HepG2 (cell line): ENCODE data around the gene SETD5. TPM values are rescaled to one million over a fixed set of nuclear protein-coding genes. Genes with fewer than 3 reads are reported as not detected.

Experiments used
- ARID2 ChIP-seq: sonication (generic); formaldehyde crosslinking; IDR thresholded peaks from 2 replicates; pipeline ENCODE4 v1.8.1; 2022; ENCODE audit warnings: mild to moderate bottlenecking, missing genetic modification reagents, borderline replicate concordance
- CEBPB ChIP-seq: IDR thresholded peaks from 2 replicates; pipeline ENCODE4 v1.6.1; 2011; ENCODE audit warnings: low read depth, low read length, improper control_type of control experiment, borderline replicate concordance
- CENPT ChIP-seq: sonication (generic); formaldehyde crosslinking; IDR thresholded peaks from 2 replicates; pipeline ENCODE4 v1.8.0; 2022; ENCODE audit warnings: low read depth, mild to moderate bottlenecking, moderate library complexity, missing genetic modification reagents
- CREM ChIP-seq, 2 experiments: sonication (generic) in 1 of 2; formaldehyde crosslinking in 1 of 2; IDR thresholded peaks; 2 replicates each; pipeline versions ENCODE4 v1.4.0 to v1.6.1; 2016 to 2020; ENCODE audit warnings: antibody characterized with exemption in 1 of 2, mild to moderate bottlenecking in 1 of 2, missing genetic modification reagents in 1 of 2
- FOXA1 ChIP-seq, 2 experiments: fragments of 450-650 bp in 1 of 2; sonication (generic) in 1 of 2; formaldehyde crosslinking in 1 of 2; IDR thresholded peaks; 2 replicates each; pipeline versions ENCODE4 v1.4.0 to v1.6.1; 2016 to 2020; ENCODE audit warnings: missing genetic modification reagents in 1 of 2
- FOXA3 ChIP-seq: IDR thresholded peaks from 2 replicates; pipeline ENCODE4 v1.6.1; 2016; ENCODE audit warnings: missing genetic modification reagents, missing compliant biosample characterization
- FOXK2 ChIP-seq: fragments of 450-650 bp; IDR thresholded peaks from 2 replicates; pipeline ENCODE4 v1.6.1; 2016
- MEIS1 ChIP-seq: sonication (generic); formaldehyde crosslinking; IDR thresholded peaks from 2 replicates; pipeline ENCODE4 v1.9.0; 2021; ENCODE audit warnings: mild to moderate bottlenecking, missing genetic modification reagents, moderate library complexity, borderline replicate concordance
- NFKBIZ ChIP-seq: IDR thresholded peaks from 2 replicates; pipeline ENCODE4 v1.6.1; 2018; ENCODE audit warnings: missing genetic modification reagents, missing compliant biosample characterization
- NR2F6 ChIP-seq, 2 experiments: IDR thresholded peaks; 2 replicates each; pipeline ENCODE4 v1.6.1; 2016; ENCODE audit warnings: antibody characterized with exemption in 1 of 2, mild to moderate bottlenecking in 1 of 2
- RFX5 ChIP-seq: IDR thresholded peaks from 2 replicates; pipeline ENCODE4 v1.6.1; 2011; ENCODE audit warnings: low read depth, low read length, improper control_type of control experiment
- SAP130 ChIP-seq: IDR thresholded peaks from 2 replicates; pipeline ENCODE4 v1.6.1; 2016; ENCODE audit warnings: low read depth
- TBX2 ChIP-seq: sonication (generic); formaldehyde crosslinking; IDR thresholded peaks from 2 replicates; pipeline ENCODE4 v1.5.0; 2020; ENCODE audit warnings: missing genetic modification reagents, mild to moderate bottlenecking, borderline replicate concordance
- ZBTB38 ChIP-seq: sonication (generic); formaldehyde crosslinking; IDR thresholded peaks from 2 replicates; pipeline ENCODE4 v1.5.1; 2020; ENCODE audit warnings: mild to moderate bottlenecking, missing genetic modification reagents
- ZNF251 ChIP-seq: sonication (generic); formaldehyde crosslinking; IDR thresholded peaks from 2 replicates; pipeline ENCODE4 v1.9.0; 2021; ENCODE audit warnings: mild to moderate bottlenecking, missing genetic modification reagents
- ZNF292 ChIP-seq: sonication (generic); formaldehyde crosslinking; IDR thresholded peaks from 2 replicates; pipeline ENCODE4 v1.8.1; 2022; ENCODE audit warnings: mild to moderate bottlenecking, low read depth, missing genetic modification reagents, borderline replicate concordance
- ZNF318 ChIP-seq: sonication (generic); formaldehyde crosslinking; IDR thresholded peaks from 2 replicates; pipeline ENCODE4 v1.4.0; 2020; ENCODE audit warnings: mild to moderate bottlenecking, missing genetic modification reagents
- ZNF383 ChIP-seq: sonication (generic); formaldehyde crosslinking; IDR thresholded peaks from 2 replicates; pipeline ENCODE4 v1.4.0; 2020; ENCODE audit warnings: missing genetic modification reagents, mild to moderate bottlenecking, borderline replicate concordance
- ZNF431 ChIP-seq: sonication (generic); formaldehyde crosslinking; IDR thresholded peaks from 2 replicates; pipeline ENCODE4 v1.9.0; 2022; ENCODE audit warnings: missing genetic modification reagents, low read depth, mild to moderate bottlenecking, borderline replicate concordance
- ZSCAN22 ChIP-seq: sonication (generic); formaldehyde crosslinking; IDR thresholded peaks from 2 replicates; pipeline ENCODE4 v1.4.0; 2020; ENCODE audit warnings: mild to moderate bottlenecking, missing genetic modification reagents
- polyA plus RNA-seq, 8 experiments: library from polyadenylated mRNA; depleted of rRNA in 3 of 8; stranded (reverse) in 7 of 8; unstranded in 1 of 8; fragments of >200 nt; fragmentation: Illumina TruSeq in 4 of 8; extraction: Trizol in 4 of 8; gene quantifications; 2 replicates each; pipeline versions ENCODE4 v1.2.1 to v1.2.3, GENCODE V29; 2011 to 2016; ENCODE audit warnings: low read depth in 4 of 8, missing spikeins in 1 of 8, mixed read lengths in 1 of 8; ENCODE audit not compliant: insufficient read depth in 1 of 8
- total RNA-seq, 5 experiments: library from RNA; depleted of rRNA; stranded (reverse); fragments of >200 nt; fragmentation: Illumina TruSeq; extraction: Trizol; gene quantifications; 2 replicates each; pipeline ENCODE4 v1.2.3, GENCODE V29; 2016; ENCODE audit warnings: low read depth in 1 of 5

Gene SETD5
- total and polyA plus RNA-seq, 2 of the 13 experiments (the other 11 are each of a cell fraction or from before 2014, with no cell fraction given) = 46.8 to 95.8 TPM

- TF ChIP-seq ZNF318 (CRISPR knock-in tag) = no peak
- TF ChIP-seq CREM (IDR thresholded peaks at IDR 0.05) = 0 out of 2 replicates have a peak, but pooled peaks have one; percentile 23
- no peak for TF ChIP-seq CREM (CRISPR knock-in tag; IDR thresholded peaks at IDR 0.05)
- TF ChIP-seq NR2F6 (IDR thresholded peaks at IDR 0.05) = no peak
- TF ChIP-seq NR2F6 (CRISPR knock-in tag; IDR thresholded peaks at IDR 0.05) = peak; percentile 27; the same call in 1 of the 2 replicates
- TF ChIP-seq MEIS1 (CRISPR knock-in tag) = 0 out of 2 replicates have a peak, but pooled peaks have one; percentile 39
- 0 out of 2 replicates have a peak, but pooled peaks have one; percentile 34 for TF ChIP-seq ZNF383 (CRISPR knock-in tag)
- no peak for TF ChIP-seq ZNF292 (CRISPR knock-in tag)
- TF ChIP-seq ZNF431 (CRISPR knock-in tag) = no peak
- 0 out of 2 replicates have a peak, but pooled peaks have one; percentile 47 for TF ChIP-seq ZSCAN22
- TF ChIP-seq SAP130 (CRISPR knock-in tag) = peak; percentile 57
- TF ChIP-seq ARID2 (CRISPR knock-in tag) = 0 out of 2 replicates have a peak, but pooled peaks have one; percentile 18
- TF ChIP-seq RFX5 = no peak
- TF ChIP-seq FOXA3 (CRISPR knock-in tag) = peak; percentile 65; the same call in 1 of the 2 replicates
- TF ChIP-seq FOXK2 = 0 out of 2 replicates have a peak, but pooled peaks have one; percentile 10
- TF ChIP-seq CENPT (CRISPR knock-in tag) = no peak
- TF ChIP-seq TBX2 (CRISPR knock-in tag) = no peak
- TF ChIP-seq ZNF251 (CRISPR knock-in tag) = no peak
- peak; percentile 59; the same call in 1 of the 2 replicates for TF ChIP-seq CEBPB
- TF ChIP-seq FOXA1 (IDR thresholded peaks at IDR 0.05) = no peak
- TF ChIP-seq FOXA1 (CRISPR knock-in tag; IDR thresholded peaks at IDR 0.05) = 0 out of 2 replicates have a peak, but pooled peaks have one; percentile 47
- no peak for TF ChIP-seq ZBTB38 (CRISPR knock-in tag)
- TF ChIP-seq NFKBIZ = 0 out of 2 replicates have a peak, but pooled peaks have one; percentile 4
Observed at GRCh38 chr3:9398700-9399336, 1.4 kb downstream of the SETD5 start (continued).
